Mucosa of descending colon (tissue), 3 donors: ENCODE measurements around the gene KLHL40. TPM values are rescaled to one million over a fixed set of nuclear protein-coding genes. Genes with fewer than 3 reads are reported as not detected.

ENCODE experiments used
- ATAC-seq: fragments of 200-7000 bp; cut with Tn5 transposase; one replicate; pipeline ENCODE4 v1.9.1; 2020; ENCODE audit warnings: mild to moderate bottlenecking, moderate library complexity
- DNase-seq, 3 donors: peaks; one replicate each; pipeline ENCODE4 v3.0.0-alpha.2; 2020
- H3K36me3 ChIP-seq: fragments of 200-600 bp; one replicate; pipeline ENCODE4 v1.8.0; 2021; ENCODE audit warnings: low read depth, mild to moderate bottlenecking
- H3K4me1 ChIP-seq: fragments of 200-600 bp; one replicate; pipeline ENCODE4 v1.8.0; 2021; ENCODE audit warnings: low read depth, mild to moderate bottlenecking
- H3K4me3 ChIP-seq: fragments of 200-600 bp; one replicate; pipeline ENCODE4 v1.8.0; 2021; ENCODE audit warnings: mild to moderate bottlenecking
- H3K9me3 ChIP-seq: fragments of 200-600 bp; one replicate; pipeline ENCODE4 v1.8.0; 2021; ENCODE audit warnings: mild to moderate bottlenecking
- CTCF ChIP-seq: fragments of 200-600 bp; IDR thresholded peaks from one replicate; pipeline ENCODE4 v1.8.0; 2022; ENCODE audit warnings: antibody characterized with exemption, mild to moderate bottlenecking
- intact Hi-C, 2 donors: fragments of 100-400 bp; cut with DNase I in 1 of 2; cut with micrococcal nuclease in 1 of 2; formaldehyde crosslinking; loops; one replicate each; pipeline versions ENCODE4 v1.11.0 to v1.11.1; 2022; cut with DNase I, micrococcal nuclease
- total RNA-seq, 3 donors: library from RNA; stranded (reverse); fragmentation: NEBNext Ultra II Directional in 2 of 3; extraction: Animal tissue kit (Norgen Biotek cat#: 25700) in 2 of 3; gene quantifications; one replicate each; pipeline versions ENCODE4 v1.2.1 to v1.2.4, GENCODE V29; 2021 to 2023
- donor health status: DM: no; HTN: no; CAD: no; lungs with moderate emphysema.
- donor health status: DM: no; HTN: no; CAD: no.
- donor health status: DM: no; HTN: yes; CAD: no.

KLHL40 gene
- total RNA-seq, 3 donors from 2014 or later = not detected

- Histone ChIP-seq H3K4me1 (no peaks in the 10 kb centered on the region), H3K36me3 (no peaks in the 10 kb centered on the region), H3K9me3 (no peaks in the 10 kb centered on the region), H3K4me3 (no peak overlapping the region)
- DNase-seq (no peak), ATAC-seq (no peak)
- intact Hi-C loops = no loop called here
- TF ChIP-seq CTCF = no peak
Observed at GRCh38 chr3:42696356-42697288, 11.3 kb downstream of the KLHL40 start.

- no peaks in the 10 kb centered on the region for H3K4me1 ChIP-seq
- TF ChIP-seq CTCF = no peak
- no peak overlapping the region for H3K4me3 ChIP-seq
- no peak for ATAC-seq
- no peaks in the 10 kb centered on the region for H3K9me3 ChIP-seq
- no peaks in the 10 kb centered on the region for H3K36me3 ChIP-seq
- intact Hi-C loops = no loop called here
- no peak for DNase-seq
Observed at GRCh38 chr3:42697289-42698051, 12.1 kb downstream of the KLHL40 start.

GRCh38 chr3:42698216-42698910, 13.0 kb downstream of the KLHL40 start:
- TF ChIP-seq CTCF = no peak
- no peak for DNase-seq
- intact Hi-C loops = no loop called here

GRCh38 chr3:42698911-42699230, 13.5 kb downstream of the KLHL40 start:
- DNase-seq (no peak), ATAC-seq (no peak)
- no peak for TF ChIP-seq CTCF
- Histone ChIP-seq H3K4me1 (no peaks in the 10 kb centered on the region), H3K4me3 (no peak overlapping the region), H3K36me3 (no peaks in the 10 kb centered on the region), H3K9me3 (no peaks in the 10 kb centered on the region)
- intact Hi-C loops = no loop called here

More at GRCh38 chr3:42698216-42698910, 13.0 kb downstream of the KLHL40 start:
- Histone ChIP-seq H3K4me1 (no peaks in the 10 kb centered on the region), H3K4me3 (no peak overlapping the region), H3K9me3 (no peaks in the 10 kb centered on the region), H3K36me3 (no peaks in the 10 kb centered on the region)
- no peak for ATAC-seq

- Histone ChIP-seq H3K9me3 (no peaks in the 10 kb centered on the region), H3K36me3 (no peaks in the 10 kb centered on the region), H3K4me3 (no peak overlapping the region), H3K4me1 (no peaks in the 10 kb centered on the region)
- intact Hi-C loops = no loop called here
- TF ChIP-seq CTCF = no peak
- DNase-seq (no peak), ATAC-seq (no peak)
Observed at GRCh38 chr3:42699511-42699971, 14.2 kb downstream of the KLHL40 start.
